ENCODE results near the gene MCF2L2. TPM values are rescaled to one million over a fixed set of nuclear protein-coding genes. Genes with fewer than 3 reads are reported as not detected.

MCF2L2 gene
- total and polyA plus RNA-seq, 2 of the 13 experiments (the other 11 are each of a cell fraction or from before 2014, with no cell fraction given): not detected

GRCh38 chr3:183356920-183357319 is 71.5 kb downstream of the MCF2L2 start:
- ChIA-PET POLR2A (no interaction called here), CTCF (ENCODE audit: low intra/inter-chr PET ratio, low total read pairs) (no interaction called here)
- intact Hi-C loops (cut with micrococcal nuclease; ENCODE audit: unreplicated experiment): no loop called here

More at GRCh38 chr3:183356920-183357319, 71.5 kb downstream of the MCF2L2 start:
- H3K4me3 ChIP-seq (replicated peaks in 1 of 3; ENCODE audit: insufficient read depth in 1 of 3, low read depth in 2 of 3, low read length in 3 of 3): no peak overlapping the region
- FAIRE-seq: no peak
- H2AFZ ChIP-seq (ENCODE audit: low read length): no peak overlapping the region
- no peaks in the 10 kb centered on the region for H3K9me3 ChIP-seq (ENCODE audit: low read length)
- no peak overlapping the region for H3K27ac ChIP-seq (ENCODE audit: extremely low read length, insufficient read depth, low read length)
- H3K4me1 ChIP-seq (ENCODE audit: insufficient read depth, low read length): no peaks in the 10 kb centered on the region
- DNase-seq (ENCODE audit: low spot score): no peak
- no peak overlapping the region for H3K9ac ChIP-seq (ENCODE audit: insufficient read depth, low read depth, low read length)
- TF ChIP-seq NFRKB (IDR thresholded peaks at IDR 0.05) (no peak), FOXA3 (CRISPR knock-in tag; IDR thresholded peaks at IDR 0.05) (no peak), PTBP1 (IDR thresholded peaks at IDR 0.05; ENCODE audit: low read depth, low read length, poor library complexity, severe bottlenecking) (no peak), MXD4 (CRISPR knock-in tag; IDR thresholded peaks at IDR 0.05) (no peak), NFKBIZ (CRISPR knock-in tag; IDR thresholded peaks at IDR 0.05) (no peak), EP300 (IDR thresholded peaks at IDR 0.05; ENCODE audit: low read depth in 2 of 2, low read length in 2 of 2) (no peak), EP300 (CRISPR knock-in tag; IDR thresholded peaks at IDR 0.05; ENCODE audit: borderline replicate concordance) (no peak), RNF2 (conservative IDR thresholded peaks at IDR 0.05; ENCODE audit: low read depth) (no peak), ZNF577 (CRISPR knock-in tag; IDR thresholded peaks at IDR 0.05; ENCODE audit: borderline replicate concordance, low read depth) (no peak), KDM5B (CRISPR knock-in tag; IDR thresholded peaks at IDR 0.05; ENCODE audit: borderline replicate concordance) (no peak), NR1H2 (CRISPR knock-in tag; IDR thresholded peaks at IDR 0.05; ENCODE audit: borderline replicate concordance, low read depth) (no peak), ISL2 (CRISPR knock-in tag; IDR thresholded peaks at IDR 0.05) (no peak), ARID5B (CRISPR knock-in tag; IDR thresholded peaks at IDR 0.05) (no peak)
- no peaks in the 10 kb centered on the region for H3K79me2 ChIP-seq (ENCODE audit: insufficient read depth, low read length)
- ATAC-seq: no peak
- in situ Hi-C loops (cut with HindIII; ENCODE audit: extremely low pct_ligation_motif_present, low pct_unique_long_range_greater_than_20kb): no loop called here
- no TSS peak for BruUV-seq (replicated peaks)
- H3K27me3 ChIP-seq (ENCODE audit: control insufficient read depth in 1 of 2, insufficient read depth in 2 of 2, low read length in 2 of 2): no peaks in the 10 kb centered on the region; a peak in 2 of 5 replicates
- no peaks in the 10 kb centered on the region; the same call in 1 of the 2 replicates for H4K20me1 ChIP-seq (ENCODE audit: insufficient read depth, low read length)
- H3K4me2 ChIP-seq (ENCODE audit: low read depth, low read length): no peak overlapping the region
- no peaks in the 10 kb centered on the region for H3K36me3 ChIP-seq (replicated peaks in 1 of 2; ENCODE audit: control insufficient read depth in 1 of 2, insufficient read depth in 2 of 2, low read length in 2 of 2)

All from HepG2 (cell line).